ENCODE measurements around the gene UBXN7.
"Not testable (repeated sequence)": the region's sequence is repeated elsewhere in the genome, so short reads cannot be mapped to it uniquely, and the experiment has no call there.

Gene UBXN7

DNA sequence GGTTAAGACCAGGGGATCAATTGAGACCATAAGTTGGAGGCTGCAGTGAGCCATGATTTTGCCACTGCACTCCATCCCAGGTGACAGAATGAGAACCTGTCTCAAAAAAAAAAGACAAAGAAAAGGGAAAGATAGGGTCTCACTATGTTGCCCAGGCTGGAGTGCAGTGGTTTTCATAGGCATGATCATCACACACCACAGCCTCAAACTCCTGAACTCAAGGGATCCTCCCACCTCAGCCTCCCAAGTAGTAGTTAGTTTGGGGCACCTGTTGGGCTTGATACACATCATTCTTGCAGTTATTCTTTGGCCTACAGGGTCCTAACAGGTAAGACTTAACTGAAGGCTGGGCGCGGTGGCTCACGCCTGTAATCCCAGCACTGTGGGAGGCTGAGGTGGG lies 42.1 kb downstream of the UBXN7 start:
- no peak overlapping the region for H3K4me2 ChIP-seq (ENCODE audit: low read length)
- no peaks in the 10 kb centered on the region for H3K9me3 ChIP-seq (ENCODE audit: control insufficient read depth, low read length)
- H3K36me3 ChIP-seq (ENCODE audit: control insufficient read depth, insufficient read depth, low read length) = no peaks in the 10 kb centered on the region
- TF ChIP-seq, protein P1, sequence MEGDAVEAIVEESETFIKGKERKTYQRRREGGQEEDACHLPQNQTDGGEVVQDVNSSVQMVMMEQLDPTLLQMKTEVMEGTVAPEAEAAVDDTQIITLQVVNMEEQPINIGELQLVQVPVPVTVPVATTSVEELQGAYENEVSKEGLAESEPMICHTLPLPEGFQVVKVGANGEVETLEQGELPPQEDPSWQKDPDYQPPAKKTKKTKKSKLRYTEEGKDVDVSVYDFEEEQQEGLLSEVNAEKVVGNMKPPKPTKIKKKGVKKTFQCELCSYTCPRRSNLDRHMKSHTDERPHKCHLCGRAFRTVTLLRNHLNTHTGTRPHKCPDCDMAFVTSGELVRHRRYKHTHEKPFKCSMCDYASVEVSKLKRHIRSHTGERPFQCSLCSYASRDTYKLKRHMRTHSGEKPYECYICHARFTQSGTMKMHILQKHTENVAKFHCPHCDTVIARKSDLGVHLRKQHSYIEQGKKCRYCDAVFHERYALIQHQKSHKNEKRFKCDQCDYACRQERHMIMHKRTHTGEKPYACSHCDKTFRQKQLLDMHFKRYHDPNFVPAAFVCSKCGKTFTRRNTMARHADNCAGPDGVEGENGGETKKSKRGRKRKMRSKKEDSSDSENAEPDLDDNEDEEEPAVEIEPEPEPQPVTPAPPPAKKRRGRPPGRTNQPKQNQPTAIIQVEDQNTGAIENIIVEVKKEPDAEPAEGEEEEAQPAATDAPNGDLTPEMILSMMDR (IDR thresholded peaks at IDR 0.05) = no peak
- H2AFZ ChIP-seq = no peak overlapping the region
- H3K27me3 ChIP-seq (ENCODE audit: control insufficient read depth, insufficient read depth, low read length) = no peaks in the 10 kb centered on the region
- H3K27ac ChIP-seq = no peak overlapping the region
- no peak overlapping the region for H3K9ac ChIP-seq
- peaks cover 21% of the 10 kb centered on the region for H3K79me2 ChIP-seq
- H3K4me1 ChIP-seq = no peaks in the 10 kb centered on the region
- H3K4me3 ChIP-seq (ENCODE audit: low read depth, low read length) = no peak overlapping the region

DNA sequence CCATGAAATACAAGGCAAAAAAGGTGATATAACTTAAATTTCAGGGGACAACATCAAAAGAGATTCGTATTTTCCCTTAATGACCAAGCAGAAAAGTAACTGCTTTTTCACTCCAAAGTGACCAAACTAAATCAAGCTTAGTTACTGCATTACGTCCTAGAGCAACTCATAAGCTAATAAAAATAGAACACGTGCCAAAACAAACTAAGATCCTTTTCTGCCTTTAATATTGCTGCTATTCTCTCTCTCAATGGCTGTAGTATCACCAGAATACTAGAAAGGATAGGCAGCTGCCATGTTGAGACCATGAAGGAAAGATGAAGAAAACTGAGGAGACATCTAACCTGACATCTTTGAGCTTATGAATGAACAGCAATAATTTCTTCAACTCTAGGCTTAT lies 43.3 kb downstream of the UBXN7 start:
- Histone ChIP-seq H3K9me3 (ENCODE audit: control insufficient read depth, low read length) (no peaks in the 10 kb centered on the region), H3K9ac (no peak overlapping the region), H3K79me2 (peaks cover 29% of the 10 kb centered on the region), H3K36me3 (ENCODE audit: control insufficient read depth, insufficient read depth, low read length) (no peaks in the 10 kb centered on the region), H3K27me3 (ENCODE audit: control insufficient read depth, insufficient read depth, low read length) (no peaks in the 10 kb centered on the region), H3K4me3 (ENCODE audit: low read depth, low read length) (no peak overlapping the region), H3K4me2 (ENCODE audit: low read length) (no peak overlapping the region), H3K4me1 (no peaks in the 10 kb centered on the region), H3K27ac (no peak overlapping the region), H2AFZ (no peak overlapping the region)
- TF ChIP-seq, protein P1 (IDR thresholded peaks at IDR 0.05) = no peak

DNA sequence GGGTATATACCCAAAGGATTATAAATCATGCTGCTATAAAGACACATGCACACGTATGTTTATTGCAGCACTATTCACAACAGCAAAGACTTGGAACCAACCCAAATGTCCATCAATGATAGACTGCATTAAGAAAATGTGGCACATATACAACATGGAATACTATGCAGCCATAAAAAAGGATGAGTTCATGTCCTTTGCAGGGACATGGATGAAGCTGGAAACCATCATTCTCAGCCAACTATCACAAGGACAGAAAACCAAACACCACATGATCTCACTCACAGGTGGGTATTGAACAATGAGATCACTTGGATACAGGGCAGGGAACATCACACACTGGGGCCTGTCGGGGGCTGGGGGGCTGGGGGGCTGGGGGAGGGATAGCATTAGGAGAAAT lies 44.3 kb downstream of the UBXN7 start:
- H3K27me3 ChIP-seq (ENCODE audit: control insufficient read depth, insufficient read depth, low read length); H2AFZ ChIP-seq; H3K9me3 ChIP-seq (ENCODE audit: control insufficient read depth, low read length); H3K4me2 ChIP-seq (ENCODE audit: low read length); H3K4me3 ChIP-seq (ENCODE audit: low read depth, low read length); H3K4me1 ChIP-seq; H3K9ac ChIP-seq; H3K27ac ChIP-seq; H3K36me3 ChIP-seq (ENCODE audit: control insufficient read depth, insufficient read depth, low read length): not testable (repeated sequence)
- peaks cover 32% of the 10 kb centered on the region for H3K79me2 ChIP-seq

DNA sequence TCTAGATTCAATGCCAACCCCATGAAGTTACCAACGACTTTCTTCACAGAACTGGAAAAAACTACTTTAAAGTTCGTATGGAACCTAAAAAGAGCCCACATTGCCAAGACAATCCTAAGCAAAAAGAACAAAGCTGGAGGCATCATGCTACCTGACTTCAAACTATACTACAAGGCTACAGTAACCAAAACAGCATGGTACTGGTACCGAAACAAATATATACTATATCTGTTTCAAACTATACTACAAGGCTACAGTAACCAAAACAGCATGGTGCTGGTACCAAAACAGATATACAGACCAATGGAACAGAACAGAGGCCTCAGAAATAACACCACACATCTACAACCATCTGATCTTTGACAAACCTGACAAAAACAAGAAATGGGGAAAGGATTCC lies 45.4 kb downstream of the UBXN7 start:
- H3K36me3 ChIP-seq (ENCODE audit: control insufficient read depth, insufficient read depth, low read length); H2AFZ ChIP-seq; H3K9ac ChIP-seq; H3K4me1 ChIP-seq; H3K4me2 ChIP-seq (ENCODE audit: low read length); H3K4me3 ChIP-seq (ENCODE audit: low read depth, low read length); H3K27me3 ChIP-seq (ENCODE audit: control insufficient read depth, insufficient read depth, low read length); H3K9me3 ChIP-seq (ENCODE audit: control insufficient read depth, low read length); H3K27ac ChIP-seq: not testable (repeated sequence)
- peaks cover 33% of the 10 kb centered on the region for H3K79me2 ChIP-seq

DNA sequence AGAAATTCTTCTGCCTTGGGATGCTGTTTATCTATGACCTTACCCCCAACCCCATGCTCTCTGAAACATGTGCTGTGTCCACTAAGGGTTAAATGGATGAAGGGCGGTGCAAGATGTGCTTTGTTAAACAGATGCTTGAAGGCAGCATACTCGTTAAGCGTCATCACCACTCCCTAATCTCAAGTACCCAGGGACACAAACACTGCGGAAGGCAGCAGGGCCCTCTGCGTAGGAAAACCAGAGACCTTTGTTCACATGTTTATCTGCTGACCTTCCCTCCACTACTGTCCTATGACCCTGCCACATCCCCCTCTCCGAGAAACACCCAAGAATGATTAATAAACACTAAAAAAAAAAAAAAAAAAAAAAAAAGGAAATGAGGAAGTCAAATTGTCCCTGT lies 46.2 kb downstream of the UBXN7 start:
- H2AFZ ChIP-seq; H3K9ac ChIP-seq; H3K4me2 ChIP-seq (ENCODE audit: low read length); H3K36me3 ChIP-seq (ENCODE audit: control insufficient read depth, insufficient read depth, low read length); H3K4me1 ChIP-seq; H3K27ac ChIP-seq; H3K9me3 ChIP-seq (ENCODE audit: control insufficient read depth, low read length); H3K4me3 ChIP-seq (ENCODE audit: low read depth, low read length); H3K27me3 ChIP-seq (ENCODE audit: control insufficient read depth, insufficient read depth, low read length): not testable (repeated sequence)
- H3K79me2 ChIP-seq = peaks cover 40% of the 10 kb centered on the region

DNA sequence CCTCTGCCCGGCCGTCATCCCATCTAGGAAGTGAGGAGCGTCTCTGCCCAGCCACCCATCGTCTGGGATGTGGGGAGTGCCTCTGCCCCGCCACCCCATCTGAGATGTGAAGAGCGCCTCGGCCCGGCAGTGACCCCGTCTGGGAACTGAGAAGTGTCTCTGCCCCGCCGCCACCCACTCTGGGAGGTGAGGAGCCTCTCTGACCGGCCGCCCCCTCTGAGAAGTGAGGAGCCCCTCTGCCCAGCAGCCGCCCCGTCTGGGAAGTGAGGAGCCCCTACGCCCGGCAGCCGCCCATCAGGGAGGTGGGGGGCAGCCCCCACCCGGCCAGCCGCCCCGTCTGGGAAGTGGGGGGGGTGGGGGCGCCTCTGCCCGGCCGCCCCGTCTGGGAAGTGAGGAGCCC lies 46.8 kb downstream of the UBXN7 start:
- H3K9me3 ChIP-seq (ENCODE audit: control insufficient read depth, low read length); H3K4me2 ChIP-seq (ENCODE audit: low read length); H3K4me3 ChIP-seq (ENCODE audit: low read depth, low read length); H3K36me3 ChIP-seq (ENCODE audit: control insufficient read depth, insufficient read depth, low read length); H3K27me3 ChIP-seq (ENCODE audit: control insufficient read depth, insufficient read depth, low read length); H2AFZ ChIP-seq; H3K9ac ChIP-seq; H3K27ac ChIP-seq; H3K4me1 ChIP-seq: not testable (repeated sequence)
- peaks cover 44% of the 10 kb centered on the region for H3K79me2 ChIP-seq

DNA sequence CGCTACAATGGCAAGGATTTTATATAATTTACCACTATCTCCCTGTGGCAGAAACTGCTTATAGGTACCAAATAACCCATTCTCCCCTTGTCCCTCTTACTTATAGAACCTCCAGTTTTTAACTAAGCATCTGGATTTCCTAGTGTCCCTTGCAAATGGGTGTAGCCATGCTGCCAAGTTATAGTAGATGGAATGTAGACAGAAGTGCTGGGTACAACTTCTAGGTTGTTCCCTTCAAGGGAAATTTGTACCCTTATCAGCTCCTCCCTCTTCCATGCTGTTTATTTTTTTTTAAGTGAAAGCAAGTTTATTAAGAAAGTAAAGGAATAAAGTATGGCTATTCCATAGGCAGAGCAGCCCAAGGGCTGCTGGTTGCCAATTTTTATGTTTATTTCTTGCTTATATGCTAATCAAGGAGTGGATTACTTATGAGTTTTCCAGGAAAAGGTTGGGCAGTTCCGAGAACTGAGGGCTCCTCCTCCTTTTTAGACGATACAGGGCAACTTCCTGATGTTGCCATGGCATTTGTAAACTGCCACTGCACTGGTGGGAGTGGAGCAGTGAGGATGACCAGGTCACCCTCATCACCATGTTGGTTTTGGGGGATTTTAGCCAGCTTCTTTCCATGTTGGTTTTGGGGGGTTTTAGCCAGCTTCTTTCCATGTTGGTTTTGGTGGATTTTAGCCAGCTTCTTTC lies 53.9 kb downstream of the UBXN7 start:
- TF ChIP-seq, protein P1 (IDR thresholded peaks at IDR 0.05) = no peak
- no peak overlapping the region for H3K9ac ChIP-seq
- no peak overlapping the region for H3K27ac ChIP-seq

More for the DNA sequence above, 53.9 kb downstream of the UBXN7 start:
- Histone ChIP-seq H3K9me3 (ENCODE audit: control insufficient read depth, low read length) (no peaks in the 10 kb centered on the region), H3K4me3 (ENCODE audit: low read depth, low read length) (no peak overlapping the region), H3K27me3 (ENCODE audit: control insufficient read depth, insufficient read depth, low read length) (no peaks in the 10 kb centered on the region), H3K36me3 (ENCODE audit: control insufficient read depth, insufficient read depth, low read length) (no peaks in the 10 kb centered on the region), H3K4me2 (ENCODE audit: low read length) (no peak overlapping the region), H2AFZ (no peak overlapping the region), H3K79me2 (peaks cover 44% of the 10 kb centered on the region), H3K4me1 (no peaks in the 10 kb centered on the region)

All from parathyroid adenoma (tissue), 2 donors.